H1 (cell line): ENCODE results near the gene TMEM244. TPM values are rescaled to one million over a fixed set of nuclear protein-coding genes. Genes with fewer than 3 reads are reported as not detected.

Source experiments
- CTCF ChIA-PET: fragments of 300-600 bp; sonication (Branson Sonifier 250); formaldehyde crosslinking; loops from one replicate; lab custom pipeline; 2021; ENCODE audit not compliant: partially characterized antibody; lab: Charles Lee
- POLR2A ChIA-PET: fragments of 300-600 bp; sonication (Branson Sonifier 250); formaldehyde crosslinking; loops from one replicate; lab custom pipeline; 2021; ENCODE audit warnings: inconsistent platforms; ENCODE audit not compliant: partially characterized antibody; lab: Charles Lee
- DNase-seq, 2 experiments: peaks; one replicate each; pipeline versions ENCODE4 v3.0.0 to v3.0.0-alpha.2; 2010 to 2022; ENCODE audit warnings: low spot score in 2 of 2, low read depth in 1 of 2, mixed read lengths in 1 of 2
- FAIRE-seq: peaks from 2 replicates; lab custom pipeline; 2011; peaks lifted over from hg19 to GRCh38; lab: Jason Lieb, UNC
- H2AFZ ChIP-seq: 2 replicates; pipeline ENCODE4 v1.8.1; 2012; ENCODE audit warnings: low read length, inconsistent platforms
- H2AK5ac ChIP-seq: 2 replicates; pipeline ENCODE4 v1.6.1; 2013; ENCODE audit warnings: low read depth, low read length
- H2BK120ac ChIP-seq: replicated peaks from 2 replicates; pipeline ENCODE3; 2013; ENCODE audit warnings: low read depth, low read length, inconsistent platforms
- H2BK12ac ChIP-seq: 2 replicates; pipeline ENCODE4 v1.6.1; 2013; ENCODE audit warnings: low read depth, low read length
- H2BK15ac ChIP-seq: 2 replicates; pipeline ENCODE4 v1.6.1; 2013; ENCODE audit warnings: low read length
- H2BK20ac ChIP-seq: 2 replicates; pipeline ENCODE4 v1.6.1; 2013; ENCODE audit warnings: low read length
- H2BK5ac ChIP-seq: 2 replicates; pipeline ENCODE4 v1.6.1; 2013; ENCODE audit warnings: low read depth, low read length
- H3K14ac ChIP-seq: 2 replicates; pipeline ENCODE4 v1.6.1; 2013; ENCODE audit warnings: inconsistent platforms; ENCODE audit not compliant: insufficient read length
- H3K18ac ChIP-seq: 2 replicates; pipeline ENCODE4 v1.6.1; 2013; ENCODE audit warnings: low read length; ENCODE audit errors: extremely low read depth
- H3K23ac ChIP-seq: 2 replicates; pipeline ENCODE4 v1.6.1; 2013; ENCODE audit warnings: inconsistent platforms; ENCODE audit not compliant: insufficient read length
- H3K23me2 ChIP-seq: 2 replicates; pipeline ENCODE4 v1.6.1; 2013; ENCODE audit warnings: low read depth, low read length
- H3K27ac ChIP-seq: 2 replicates; pipeline ENCODE4 v1.6.1; 2011; ENCODE audit warnings: low read depth, low read length, inconsistent platforms
- H3K27me3 ChIP-seq, 4 experiments: replicated peaks in 1 of 4; 1 replicate in 1 of 4; 2 replicates in 3 of 4; pipeline versions ENCODE4 v1.6.1 to v1.8.1; 2011 to 2013; ENCODE audit warnings: low read length in 3 of 4, mild to moderate bottlenecking in 3 of 4, inconsistent platforms in 2 of 4, mixed read lengths in 2 of 4, moderate library complexity in 1 of 4; ENCODE audit not compliant: control insufficient read depth in 3 of 4, insufficient read depth in 3 of 4; ENCODE audit errors: extremely low read depth in 1 of 4
- H3K36me3 ChIP-seq, 4 experiments: 2 replicates each; pipeline versions ENCODE4 v1.6.1 to v1.8.1; 2011 to 2013; ENCODE audit warnings: mild to moderate bottlenecking in 4 of 4, low read length in 3 of 4, moderate library complexity in 2 of 4, control low read depth in 1 of 4, inconsistent platforms in 1 of 4; ENCODE audit not compliant: insufficient read depth in 4 of 4, control insufficient read depth in 2 of 4
- H3K4ac ChIP-seq: replicated peaks from 2 replicates; pipeline ENCODE3; 2013; ENCODE audit warnings: low read length, low read depth, mixed read lengths, inconsistent platforms; ENCODE audit not compliant: insufficient read length
- H3K4me1 ChIP-seq, 4 experiments: replicated peaks in 1 of 4; 1 replicate in 1 of 4; 2 replicates in 3 of 4; pipeline versions ENCODE4 v1.6.1 to v1.8.1; 2011 to 2013; ENCODE audit warnings: low read length in 3 of 4, inconsistent platforms in 2 of 4, mixed read lengths in 1 of 4; ENCODE audit not compliant: insufficient read depth in 4 of 4, control insufficient read depth in 3 of 4
- H3K4me2 ChIP-seq, 2 experiments: 2 replicates each; pipeline versions ENCODE4 v1.6.1 to v1.8.1; 2011 to 2013; ENCODE audit warnings: low read depth in 2 of 2, low read length in 2 of 2, control low read depth in 1 of 2, inconsistent platforms in 1 of 2, mild to moderate bottlenecking in 1 of 2; ENCODE audit not compliant: insufficient read depth in 1 of 2
- H3K4me3 ChIP-seq, 4 experiments: fragments of 200-600, 300-600 bp in 1 of 4; sonication (generic), shearing (Covaris generic), sonication (Bioruptor Twin) in 1 of 4; 2 replicates each; pipeline versions ENCODE4 v1.5.1 to v1.8.1; 2011 to 2016; ENCODE audit warnings: low read length in 4 of 4, low read depth in 3 of 4, control low read depth in 2 of 4, inconsistent platforms in 2 of 4, mild to moderate bottlenecking in 2 of 4, mixed read lengths in 1 of 4, moderate library complexity in 1 of 4; ENCODE audit not compliant: insufficient read depth in 2 of 4; ENCODE audit errors: extremely low read depth in 1 of 4
- H3K56ac ChIP-seq: replicated peaks from 2 replicates; pipeline ENCODE3; 2013; ENCODE audit warnings: low read depth, mild to moderate bottlenecking, mixed read lengths, low read length, inconsistent platforms; ENCODE audit not compliant: insufficient read length
- H3K79me1 ChIP-seq: 2 replicates; pipeline ENCODE4 v1.6.1; 2013; ENCODE audit warnings: low read depth, low read length, control low read depth
- H3K79me2 ChIP-seq, 2 experiments: 2 replicates each; pipeline versions ENCODE4 v1.6.1 to v1.8.1; 2012 to 2013; ENCODE audit warnings: low read length in 2 of 2, mild to moderate bottlenecking in 2 of 2, inconsistent platforms in 1 of 2; ENCODE audit not compliant: insufficient read depth in 2 of 2, control insufficient read depth in 1 of 2
- H3K9ac ChIP-seq, 4 experiments: replicated peaks in 1 of 4; 1 replicate in 1 of 4; 2 replicates in 3 of 4; pipeline versions ENCODE4 v1.6.1 to v1.8.1; 2011 to 2013; ENCODE audit warnings: low read depth in 3 of 4, low read length in 3 of 4, control low read depth in 2 of 4, mild to moderate bottlenecking in 2 of 4, moderate library complexity in 2 of 4, inconsistent platforms in 1 of 4; ENCODE audit errors: extremely low read depth in 1 of 4
- H3K9me3 ChIP-seq, 2 experiments: 2 replicates each; pipeline versions ENCODE4 v1.6.1 to v1.8.1; 2012 to 2013; ENCODE audit warnings: mild to moderate bottlenecking in 2 of 2, moderate library complexity in 2 of 2, control low read depth in 1 of 2, inconsistent platforms in 1 of 2, low read depth in 1 of 2, low read length in 1 of 2, mixed read lengths in 1 of 2; ENCODE audit not compliant: insufficient read depth in 2 of 2
- H4K20me1 ChIP-seq, 2 experiments: replicated peaks in 1 of 2; 2 replicates each; pipeline versions ENCODE3 to v1.8.1; 2011 to 2013; ENCODE audit warnings: inconsistent platforms in 2 of 2, low read length in 2 of 2, mild to moderate bottlenecking in 1 of 2; ENCODE audit not compliant: insufficient read depth in 2 of 2, control insufficient read depth in 1 of 2
- H4K5ac ChIP-seq: 2 replicates; pipeline ENCODE4 v1.6.1; 2013; ENCODE audit warnings: low read length, low read depth, mixed read lengths, inconsistent platforms; ENCODE audit not compliant: insufficient read length
- H4K8ac ChIP-seq: 2 replicates; pipeline ENCODE4 v1.8.0; 2013; ENCODE audit warnings: mild to moderate bottlenecking, moderate library complexity, low read length, inconsistent platforms; ENCODE audit not compliant: insufficient read depth; ENCODE audit errors: extremely low read depth
- H4K91ac ChIP-seq: replicated peaks from 2 replicates; pipeline ENCODE3; 2013; ENCODE audit warnings: low read length, mixed read lengths, inconsistent platforms; ENCODE audit not compliant: insufficient read length
- EGR1 ChIP-seq: IDR thresholded peaks from 2 replicates; pipeline ENCODE4 v1.6.1; 2011; ENCODE audit warnings: low read depth, low read length, borderline replicate concordance
- KDM1A ChIP-seq: fragments of 200-600, 300-600 bp; sonication (generic); IDR thresholded peaks from 2 replicates; pipeline ENCODE4 v1.7.1; 2016; ENCODE audit warnings: mild to moderate bottlenecking, low read length, borderline replicate concordance
- KDM4A ChIP-seq: IDR thresholded peaks from one replicate; pipeline ENCODE4 v1.7.1; 2012; ENCODE audit warnings: low read depth, mild to moderate bottlenecking, moderate library complexity, low read length, inconsistent platforms; ENCODE audit not compliant: severe bottlenecking
- NRF1 ChIP-seq: IDR thresholded peaks from 2 replicates; pipeline ENCODE4 v1.6.1; 2011; ENCODE audit warnings: mild to moderate bottlenecking, low read depth, low read length, improper control_type of control experiment
- RAD21 ChIP-seq, 2 experiments: IDR thresholded peaks in 1 of 2; conservative IDR thresholded peaks in 1 of 2; 2 replicates each; pipeline ENCODE4 v1.6.1; 2011; ENCODE audit warnings: low read depth in 2 of 2, low read length in 2 of 2, improper control_type of control experiment in 1 of 2, inconsistent platforms in 1 of 2, mild to moderate bottlenecking in 1 of 2, moderate library complexity in 1 of 2
- TAF7 ChIP-seq: optimal IDR thresholded peaks from 2 replicates; pipeline ENCODE3; 2011; ENCODE audit warnings: low read depth, mild to moderate bottlenecking, inconsistent platforms, low read length, moderate library complexity, borderline replicate concordance
- WGBS, 2 experiments: shearing (Covaris generic) in 1 of 2; methylation state at CpG; one replicate each; pipeline versions ENCODE4 v1.1.6 to v1.1.7; 2013 to 2015; ENCODE audit warnings: low lambda C conversion rate in 2 of 2, mixed read lengths in 2 of 2, inconsistent platforms in 1 of 2, low coverage in 1 of 2, missing lambda C conversion rate in 1 of 2; ENCODE audit not compliant: insufficient replicate concordance in 2 of 2, insufficient coverage in 1 of 2, insufficient read length in 1 of 2; ENCODE audit errors: extremely low coverage in 1 of 2, missing lambda C conversion rate in 1 of 2; 5-methylcytosine and 5-hydroxymethylcytosine counted together
- polyA plus RNA-seq, 7 experiments: library from polyadenylated mRNA; depleted of rRNA in 3 of 7; stranded (reverse) in 5 of 7; unstranded in 2 of 7; fragments of >200 nt in 5 of 7; fragments of 200-250 nt in 2 of 7; gene quantifications; 1 replicate in 5 of 7; 2 replicates in 1 of 7; 4 replicates in 1 of 7; pipeline versions ENCODE4 v1.2.1 to v1.2.3, GENCODE V29; 2011 to 2013; ENCODE audit warnings: missing spikeins in 2 of 7, mixed read lengths in 2 of 7
- total RNA-seq: library from RNA; stranded (reverse); fragmentation: NEBNext Ultra II Directional; extraction: Animal tissue kit (Norgen Biotek cat#: 25700); gene quantifications from 2 replicates; pipeline ENCODE4 v1.2.1, GENCODE V29; 2021
- TF ChIP-seq, protein P1 (sequence below): IDR thresholded peaks from 2 replicates; pipeline ENCODE4 v1.6.1; 2012; ENCODE audit warnings: low read length, inconsistent platforms
- TF ChIP-seq, protein P2 (sequence below): IDR thresholded peaks from 2 replicates; pipeline ENCODE4 v1.6.1; 2011; ENCODE audit warnings: low read depth, mild to moderate bottlenecking, low read length; ENCODE audit not compliant: insufficient read depth

TMEM244 gene
- total and polyA plus RNA-seq, 2 of the 8 experiments (the other 6 are each of a cell fraction or from before 2014, with no cell fraction given), result not detected

DNA sequence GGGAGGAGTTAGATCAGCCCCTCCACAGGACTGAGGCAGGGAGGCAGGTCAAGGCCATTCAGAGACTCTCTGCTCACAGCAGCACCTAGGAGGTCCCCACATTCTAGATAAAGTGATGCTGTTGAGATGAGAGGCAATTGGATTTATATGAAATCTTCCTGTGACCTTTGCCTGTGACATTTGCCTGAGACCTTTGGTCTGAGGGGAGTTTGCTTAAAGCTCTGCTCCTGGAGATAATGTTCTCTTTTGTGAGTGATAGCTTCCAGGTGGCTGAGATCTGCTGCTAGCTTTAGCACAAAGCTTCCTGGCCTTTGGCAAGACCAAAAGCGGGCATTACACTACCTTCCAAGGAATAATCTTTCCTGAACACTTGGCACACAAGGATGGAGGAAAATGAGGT is 43.3 kb downstream of the TMEM244 start:
- Histone ChIP-seq H3K14ac (no peak overlapping the region), H2BK15ac (no peak overlapping the region), H3K4me3 (no peak overlapping the region), H4K91ac (no peak overlapping the region), H3K79me2 (no peaks in the 10 kb centered on the region), H3K27ac (no peak overlapping the region), H2BK120ac (no peak overlapping the region), H3K23ac (no peak overlapping the region), H3K23me2 (no peaks in the 10 kb centered on the region), H2AFZ (peak overlapping the region; percentile 36; the same call in 1 of the 2 replicates), H3K9ac (no peak overlapping the region), H4K8ac (no peak overlapping the region), H3K9me3 (no peaks in the 10 kb centered on the region), H2BK20ac (no peak overlapping the region), H2BK12ac (no peak overlapping the region), H4K20me1 (no peaks in the 10 kb centered on the region), H3K4me2 (no peak overlapping the region), H3K4me1 (no peaks in the 10 kb centered on the region), H3K18ac (no peak overlapping the region), H3K56ac (no peak overlapping the region), H2AK5ac (no peak overlapping the region), H4K5ac (no peak overlapping the region), H3K4ac (no peak overlapping the region), H3K27me3 (no peaks in the 10 kb centered on the region), H3K36me3 (no peaks in the 10 kb centered on the region), H3K79me1 (no peaks in the 10 kb centered on the region), H2BK5ac (no peak overlapping the region)
- CTCF ChIA-PET, result no interaction called here
- no peak for DNase-seq
- TF ChIP-seq RAD21 (IDR thresholded peaks at IDR 0.05 in 1 of 2, conservative IDR thresholded peaks at IDR 0.05 in 1 of 2; ENCODE audit: low read depth in 2 of 2, low read length in 2 of 2) (no peak), EGR1 (no peak), TAF7 (no peak), KDM1A (no peak), KDM4A (no peak), NRF1 (no peak)
- TF ChIP-seq, protein P1, sequence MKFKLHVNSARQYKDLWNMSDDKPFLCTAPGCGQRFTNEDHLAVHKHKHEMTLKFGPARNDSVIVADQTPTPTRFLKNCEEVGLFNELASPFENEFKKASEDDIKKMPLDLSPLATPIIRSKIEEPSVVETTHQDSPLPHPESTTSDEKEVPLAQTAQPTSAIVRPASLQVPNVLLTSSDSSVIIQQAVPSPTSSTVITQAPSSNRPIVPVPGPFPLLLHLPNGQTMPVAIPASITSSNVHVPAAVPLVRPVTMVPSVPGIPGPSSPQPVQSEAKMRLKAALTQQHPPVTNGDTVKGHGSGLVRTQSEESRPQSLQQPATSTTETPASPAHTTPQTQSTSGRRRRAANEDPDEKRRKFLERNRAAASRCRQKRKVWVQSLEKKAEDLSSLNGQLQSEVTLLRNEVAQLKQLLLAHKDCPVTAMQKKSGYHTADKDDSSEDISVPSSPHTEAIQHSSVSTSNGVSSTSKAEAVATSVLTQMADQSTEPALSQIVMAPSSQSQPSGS, result no peak
- TF ChIP-seq, protein P2, sequence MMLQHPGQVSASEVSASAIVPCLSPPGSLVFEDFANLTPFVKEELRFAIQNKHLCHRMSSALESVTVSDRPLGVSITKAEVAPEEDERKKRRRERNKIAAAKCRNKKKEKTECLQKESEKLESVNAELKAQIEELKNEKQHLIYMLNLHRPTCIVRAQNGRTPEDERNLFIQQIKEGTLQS, result no peak
- POLR2A ChIA-PET, result no interaction called here
- 77% methylated on average over 1 of the region's 1 CpG; no CpG with 5 or more reads in 1 of the 2 experiments for WGBS, 2 experiments
- FAIRE-seq, result no peak
